GM19452 (cell line): Measurements from ENCODE around the gene SLC35A3.
"Not testable (repeated sequence)": the region's sequence is repeated elsewhere in the genome, so short reads cannot be mapped to it uniquely, and the experiment has no call there.

Experiments used
- ATAC-seq: cut with Tn5 transposase; IDR thresholded peaks from one replicate; pipeline ENCODE4 v1.9.1; 2021; ENCODE audit not compliant: unreplicated experiment

Gene SLC35A3

GRCh38 chr1:99970713-99971255 lies 988 bp downstream of the SLC35A3 start:
- ATAC-seq: no peak

- ATAC-seq: not testable (repeated sequence)
These were observed 2.3 kb downstream of the SLC35A3 start for GRCh38 chr1:99972066-99972465.

- no peak for ATAC-seq
These were observed 5.7 kb downstream of the SLC35A3 start for GRCh38 chr1:99975529-99975928.

GRCh38 chr1:99977326-99977725 lies 7.5 kb downstream of the SLC35A3 start:
- not testable (repeated sequence) for ATAC-seq

GRCh38 chr1:99978218-99978617 lies 8.4 kb downstream of the SLC35A3 start:
- ATAC-seq: no peak

GRCh38 chr1:99979091-99979490 lies 9.3 kb downstream of the SLC35A3 start:
- ATAC-seq: no peak

GRCh38 chr1:99980928-99981327 lies 11.1 kb downstream of the SLC35A3 start:
- ATAC-seq: no peak

GRCh38 chr1:99986656-99987225 lies 16.9 kb downstream of the SLC35A3 start:
- ATAC-seq: no peak

- ATAC-seq: no peak
These were observed 18.5 kb downstream of the SLC35A3 start for GRCh38 chr1:99988210-99988765.

- no peak for ATAC-seq
These were observed 22.4 kb downstream of the SLC35A3 start for GRCh38 chr1:99992044-99992722.

- ATAC-seq: no peak
These were observed 23.1 kb downstream of the SLC35A3 start for GRCh38 chr1:99992760-99993467.

GRCh38 chr1:99993468-99993845 lies 23.7 kb downstream of the SLC35A3 start:
- no peak for ATAC-seq

GRCh38 chr1:99994496-99994895 lies 24.7 kb downstream of the SLC35A3 start:
- ATAC-seq: no peak

GRCh38 chr1:99996951-99997350 lies 27.2 kb downstream of the SLC35A3 start:
- ATAC-seq: no peak

GRCh38 chr1:100001462-100001861 lies 31.7 kb downstream of the SLC35A3 start:
- ATAC-seq: no peak

- no peak for ATAC-seq
These were observed 35.6 kb downstream of the SLC35A3 start for GRCh38 chr1:100005424-100005823.

- ATAC-seq: no peak
These were observed 36.9 kb downstream of the SLC35A3 start for GRCh38 chr1:100006688-100007087.

- no peak for ATAC-seq
These were observed 39.7 kb downstream of the SLC35A3 start for GRCh38 chr1:100009458-100009857.

GRCh38 chr1:100010804-100011203 lies 41.0 kb downstream of the SLC35A3 start:
- no peak for ATAC-seq

GRCh38 chr1:100019220-100019619 lies 49.4 kb downstream of the SLC35A3 start:
- ATAC-seq: no peak

GRCh38 chr1:100023482-100023881 lies 53.7 kb downstream of the SLC35A3 start:
- no peak for ATAC-seq

GRCh38 chr1:100027212-100027611 lies 57.4 kb downstream of the SLC35A3 start:
- ATAC-seq: no peak
